ENCODE measurements around the gene VRK1.

VRK1 gene

DNA sequence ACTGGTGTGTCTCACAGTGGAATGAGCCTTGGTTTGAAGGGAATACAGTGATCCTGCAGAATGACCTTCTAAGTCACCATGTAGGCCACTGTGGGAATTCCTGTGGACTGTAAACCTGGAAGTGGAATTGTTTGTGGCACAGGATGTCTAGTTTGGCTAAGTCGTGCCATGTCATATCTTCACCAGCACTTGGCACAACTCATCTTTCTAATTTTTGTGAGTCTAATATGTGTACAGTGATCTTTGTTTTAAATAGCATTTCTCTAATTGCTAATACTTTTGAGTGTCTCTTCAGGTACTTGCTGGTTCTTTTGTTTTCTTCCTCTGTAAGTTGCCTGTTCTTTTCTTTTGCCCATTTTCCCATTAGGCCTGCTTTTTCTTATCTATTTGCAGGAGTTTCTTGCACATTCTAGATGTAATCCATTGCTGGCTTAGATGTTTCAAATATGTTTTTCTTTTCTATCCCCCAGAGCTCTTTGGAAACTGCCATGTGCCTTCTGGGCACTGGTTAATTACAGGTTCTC, 112.7 kb downstream of the VRK1 start:
- H3K4me3 ChIP-seq (ENCODE audit: low read depth, low read length), result no peak overlapping the region
- no peak for DNase-seq (ENCODE audit: low read depth)
- TF ChIP-seq, protein P1, sequence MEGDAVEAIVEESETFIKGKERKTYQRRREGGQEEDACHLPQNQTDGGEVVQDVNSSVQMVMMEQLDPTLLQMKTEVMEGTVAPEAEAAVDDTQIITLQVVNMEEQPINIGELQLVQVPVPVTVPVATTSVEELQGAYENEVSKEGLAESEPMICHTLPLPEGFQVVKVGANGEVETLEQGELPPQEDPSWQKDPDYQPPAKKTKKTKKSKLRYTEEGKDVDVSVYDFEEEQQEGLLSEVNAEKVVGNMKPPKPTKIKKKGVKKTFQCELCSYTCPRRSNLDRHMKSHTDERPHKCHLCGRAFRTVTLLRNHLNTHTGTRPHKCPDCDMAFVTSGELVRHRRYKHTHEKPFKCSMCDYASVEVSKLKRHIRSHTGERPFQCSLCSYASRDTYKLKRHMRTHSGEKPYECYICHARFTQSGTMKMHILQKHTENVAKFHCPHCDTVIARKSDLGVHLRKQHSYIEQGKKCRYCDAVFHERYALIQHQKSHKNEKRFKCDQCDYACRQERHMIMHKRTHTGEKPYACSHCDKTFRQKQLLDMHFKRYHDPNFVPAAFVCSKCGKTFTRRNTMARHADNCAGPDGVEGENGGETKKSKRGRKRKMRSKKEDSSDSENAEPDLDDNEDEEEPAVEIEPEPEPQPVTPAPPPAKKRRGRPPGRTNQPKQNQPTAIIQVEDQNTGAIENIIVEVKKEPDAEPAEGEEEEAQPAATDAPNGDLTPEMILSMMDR (conservative IDR thresholded peaks at IDR 0.05; ENCODE audit: low read depth, low read length), result no peak

GRCh38 chr14:96911499-96912149, 114.4 kb downstream of the VRK1 start:
- TF ChIP-seq, protein P1 (conservative IDR thresholded peaks at IDR 0.05; ENCODE audit: low read depth, low read length), result no peak
- DNase-seq (ENCODE audit: low read depth), result no peak
- H3K4me3 ChIP-seq (ENCODE audit: low read depth, low read length), result no peak overlapping the region

DNA sequence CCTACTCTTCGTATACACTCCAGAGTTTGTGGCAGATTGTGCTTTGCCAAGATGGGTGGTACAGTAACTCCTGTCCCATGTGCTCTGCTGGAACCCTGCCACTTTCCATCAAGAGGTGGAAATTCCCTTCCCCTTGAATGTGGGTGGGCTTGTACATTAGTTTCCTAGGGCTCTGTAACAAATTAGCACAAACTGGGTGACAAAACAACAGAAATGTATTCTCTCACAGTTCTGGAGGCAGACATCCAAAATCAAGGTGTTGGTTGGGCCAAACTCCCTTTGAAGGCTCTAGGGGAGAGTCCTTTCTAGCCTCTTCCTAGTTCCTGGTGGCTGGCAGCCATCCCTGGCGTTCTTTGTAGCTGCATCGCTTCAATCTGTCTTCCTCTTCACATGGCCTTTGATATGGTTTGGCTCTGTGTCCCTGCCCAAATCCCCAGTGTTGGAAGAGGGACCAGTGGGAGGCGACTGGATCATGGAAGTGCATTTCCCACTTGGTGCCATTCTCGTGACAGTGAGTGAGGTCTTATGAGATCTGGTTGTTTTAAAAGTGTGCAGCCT, 117.5 kb downstream of the VRK1 start:
- TF ChIP-seq, protein P1 (conservative IDR thresholded peaks at IDR 0.05; ENCODE audit: low read depth, low read length), result no peak
- no peak for DNase-seq (ENCODE audit: low read depth)
- H3K4me3 ChIP-seq (ENCODE audit: low read depth, low read length), result no peak overlapping the region

DNA sequence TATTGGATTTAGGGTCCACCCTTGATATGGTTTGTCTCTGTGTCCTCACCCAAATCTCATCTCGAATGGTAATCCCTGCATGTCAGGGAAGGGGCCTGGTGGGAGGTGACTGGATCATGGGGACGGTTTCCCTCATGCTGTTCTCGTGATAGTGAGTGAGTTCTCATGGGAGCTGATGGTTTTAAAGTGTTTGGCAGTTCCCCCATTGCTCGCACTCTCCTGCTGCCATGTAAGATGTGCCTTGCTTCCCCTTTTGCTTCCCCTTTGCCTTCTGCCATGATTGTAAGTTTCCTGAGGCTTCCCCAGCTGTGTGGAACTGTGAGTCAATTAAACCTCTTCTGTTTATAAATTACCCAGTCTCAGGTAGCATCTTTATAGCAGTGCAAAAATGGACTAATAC, 118.3 kb downstream of the VRK1 start:
- TF ChIP-seq, protein P1 (conservative IDR thresholded peaks at IDR 0.05; ENCODE audit: low read depth, low read length), result no peak

GRCh38 chr14:96916751-96917150, 119.6 kb downstream of the VRK1 start:
- DNase-seq (ENCODE audit: low read depth), result no peak
- TF ChIP-seq, protein P1 (conservative IDR thresholded peaks at IDR 0.05; ENCODE audit: low read depth, low read length), result no peak
- no peak overlapping the region for H3K4me3 ChIP-seq (ENCODE audit: low read depth, low read length)

More for the DNA sequence above, 118.3 kb downstream of the VRK1 start:
- H3K4me3 ChIP-seq (ENCODE audit: low read depth, low read length), result no peak overlapping the region
- no peak for DNase-seq (ENCODE audit: low read depth)

GRCh38 chr14:96917442-96917963, 120.3 kb downstream of the VRK1 start:
- no peak for DNase-seq (ENCODE audit: low read depth)
- TF ChIP-seq, protein P1 (conservative IDR thresholded peaks at IDR 0.05; ENCODE audit: low read depth, low read length), result no peak
- no peak overlapping the region for H3K4me3 ChIP-seq (ENCODE audit: low read depth, low read length)

All from choroid plexus epithelial cell (primary cell).